GM12878 (cell line): Measurements from ENCODE around the gene NDST4. TPM values are rescaled to one million over a fixed set of nuclear protein-coding genes. Genes with fewer than 3 reads are reported as not detected.

Experiments used
- ATAC-seq: fragments of 200-7000 bp; cut with Tn5 transposase; 3 replicates; pipeline ENCODE4 v1.9.1; 2020; ENCODE audit warnings: mild to moderate bottlenecking, moderate library complexity
- BruUV-seq: library from RNA; stranded (reverse); fragments of 400-500 nt; replicated peaks from 2 replicates; lab custom pipeline; 2021; lab: Mats Ljungman, UMichigan
- CTCF ChIA-PET: fragments of 300-600 bp; sonication (Branson Sonifier 250); formaldehyde crosslinking; extraction: SDS; loops from one replicate; lab custom pipeline; 2021; ENCODE audit warnings: inconsistent platforms; lab: Yijun Ruan, JAX
- POLR2A ChIA-PET: fragments of 350-600 bp; formaldehyde crosslinking; extraction: SDS; loops from one replicate; lab custom pipeline; 2021; ENCODE audit warnings: inconsistent platforms; lab: Charles Lee
- RAD21 ChIA-PET: fragments of 300-600 bp; sonication (Branson Sonifier 250); formaldehyde crosslinking; loops from one replicate; lab custom pipeline; 2023; ENCODE audit warnings: antibody characterized with exemption; ENCODE audit not compliant: unreplicated experiment; lab: Charles Lee
- SMC1A ChIA-PET: fragments of 300-600 bp; sonication (Branson Sonifier 250); formaldehyde crosslinking; loops from one replicate; lab custom pipeline; 2023; ENCODE audit not compliant: unreplicated experiment, uncharacterized antibody; lab: Charles Lee
- DNase-seq: peaks from one replicate; pipeline ENCODE4 v3.0.0-alpha.2; 2011; ENCODE audit warnings: low read depth, low spot score
- FAIRE-seq: peaks from 3 replicates; lab custom pipeline; 2011; peaks lifted over from hg19 to GRCh38; lab: Jason Lieb, UNC
- H2AFZ ChIP-seq: 2 replicates; pipeline ENCODE4 v1.6.0; 2011; ENCODE audit warnings: low read depth, low read length, control low read depth; ENCODE audit not compliant: control insufficient read depth
- H3K27ac ChIP-seq: 2 replicates; pipeline ENCODE4 v1.5.1; 2011; ENCODE audit warnings: control low read depth; ENCODE audit not compliant: control insufficient read depth, insufficient read depth
- H3K27me3 ChIP-seq, 2 experiments: replicated peaks in 1 of 2; 2 replicates each; pipeline versions ENCODE4 v1.6.0 to v1.6.1; 2011; ENCODE audit warnings: low read length in 1 of 2; ENCODE audit not compliant: control insufficient read depth in 2 of 2, insufficient read depth in 2 of 2
- H3K36me3 ChIP-seq, 2 experiments: 2 replicates each; pipeline ENCODE4 v1.5.1; 2011; ENCODE audit warnings: low read length in 1 of 2; ENCODE audit not compliant: control insufficient read depth in 2 of 2, insufficient read depth in 2 of 2
- H3K4me1 ChIP-seq: 2 replicates; pipeline ENCODE4 v1.6.1; 2011; ENCODE audit warnings: mild to moderate bottlenecking, low read length, moderate library complexity, mixed read lengths; ENCODE audit not compliant: control insufficient read depth, insufficient read depth
- H3K4me2 ChIP-seq: 2 replicates; pipeline ENCODE4 v1.6.0; 2011; ENCODE audit warnings: control low read depth; ENCODE audit not compliant: control insufficient read depth, insufficient read depth
- H3K4me3 ChIP-seq: fragments of 200-600 bp; sonication (generic); 2 replicates; pipeline ENCODE4 v1.5.1; 2016
- H3K79me2 ChIP-seq: 2 replicates; pipeline ENCODE4 v1.6.0; 2011; ENCODE audit warnings: low read length; ENCODE audit not compliant: control insufficient read depth, insufficient read depth
- H3K9ac ChIP-seq: 2 replicates; pipeline ENCODE4 v1.8.0; 2011; ENCODE audit warnings: low read length, control low read depth, mixed read lengths; ENCODE audit not compliant: control insufficient read depth, insufficient read depth
- H3K9me3 ChIP-seq: replicated peaks from 3 replicates; pipeline ENCODE4 v1.5.1; 2011; ENCODE audit warnings: mild to moderate bottlenecking, low read length; ENCODE audit not compliant: control insufficient read depth, insufficient read depth
- H4K20me1 ChIP-seq: 2 replicates; pipeline ENCODE4 v1.6.0; 2011; ENCODE audit not compliant: control insufficient read depth, insufficient read depth
- ATF7 ChIP-seq: fragments of 450-650 bp; IDR thresholded peaks from 2 replicates; pipeline ENCODE4 v1.6.1; 2016; ENCODE audit warnings: low read depth, mild to moderate bottlenecking
- BCLAF1 ChIP-seq: fragments of 450-650 bp; IDR thresholded peaks from 2 replicates; pipeline ENCODE4 v1.6.1; 2017; ENCODE audit warnings: antibody characterized with exemption, mild to moderate bottlenecking, moderate library complexity
- JUND ChIP-seq: IDR thresholded peaks from 2 replicates; pipeline ENCODE4 v1.6.1; 2012; ENCODE audit warnings: low read depth, mild to moderate bottlenecking, low read length, improper control_type of control experiment, moderate library complexity
- MYC ChIP-seq: IDR thresholded peaks from 2 replicates; pipeline ENCODE4 v1.6.1; 2011; ENCODE audit warnings: mild to moderate bottlenecking, low read length, moderate library complexity, inconsistent platforms; ENCODE audit not compliant: insufficient read depth, insufficient replicate concordance, insufficient read length, severe bottlenecking
- SMARCA5 ChIP-seq: fragments of 450-650 bp; IDR thresholded peaks from 2 replicates; pipeline ENCODE4 v1.6.1; 2017; ENCODE audit warnings: mild to moderate bottlenecking
- TCF12 ChIP-seq: IDR thresholded peaks from 2 replicates; pipeline ENCODE4 v1.6.1; 2011; ENCODE audit warnings: low read depth, mild to moderate bottlenecking, low read length
- USF2 ChIP-seq: IDR thresholded peaks from 2 replicates; pipeline ENCODE4 v1.6.1; 2011; ENCODE audit warnings: low read depth, low read length, improper control_type of control experiment, borderline replicate concordance
- WGBS: methylation state at CpG from one replicate; pipeline ENCODE4 v1.1.6; 2016; ENCODE audit warnings: low lambda C conversion rate; ENCODE audit not compliant: insufficient replicate concordance, insufficient coverage; ENCODE audit errors: missing lambda C conversion rate; 5-methylcytosine and 5-hydroxymethylcytosine counted together
- in situ Hi-C: fragments of 300-500 bp; cut with MboI; formaldehyde crosslinking; loops from 9 replicates; pipeline ENCODE4 v1.14.3; 2018; ENCODE audit warnings: mixed read lengths
- intact Hi-C: fragments of 100-400 bp; cut with micrococcal nuclease; formaldehyde crosslinking; loops from one replicate; pipeline ENCODE4 v1.14.2; 2022; ENCODE audit not compliant: unreplicated experiment
- polyA plus RNA-seq, 11 experiments: library from polyadenylated mRNA; depleted of rRNA in 4 of 11; unstranded in 6 of 11; stranded (reverse) in 5 of 11; fragments of >200 nt; fragmentation: Nextera tagmentation in 4 of 11; fragmentation: Illumina TruSeq in 1 of 11; extraction: Ambion mirVana in 4 of 11; extraction: Trizol in 1 of 11; gene quantifications; 1 replicate in 1 of 11; 2 replicates in 10 of 11; pipeline versions ENCODE4 v1.2.1 to v1.2.3, GENCODE V29; 2011 to 2016; ENCODE audit warnings: inconsistent platforms in 2 of 11, missing spikeins in 2 of 11, low read depth in 1 of 11
- total RNA-seq, 4 experiments: library from RNA; depleted of rRNA in 3 of 4; stranded (reverse); fragments of >200 nt in 3 of 4; fragmentation: Illumina TruSeq in 1 of 4; extraction: Trizol in 1 of 4; gene quantifications; 2 replicates each; pipeline versions ENCODE4 v1.2.1 to v1.2.3, GENCODE V29; 2013 to 2021

NDST4 gene
- total and polyA plus RNA-seq, 10 of the 15 experiments (the other 5 are each of a cell fraction or from before 2014, with no cell fraction given): 0.04 to 0.11 (median 0.07) TPM; not detected in 6

- ChIA-PET SMC1A (interaction anchor here (1.3 kb wide), 1 partner anchor 87 kb away, joined by 3 read pairs; no protein-coding TSS in a partner anchor), POLR2A (no interaction called here), RAD21 (no interaction called here), CTCF (no interaction called here)
- no peaks in the 10 kb centered on the region for H3K36me3 ChIP-seq
- H3K27me3 ChIP-seq: no peaks in the 10 kb centered on the region
- no peak overlapping the region for H2AFZ ChIP-seq
- no peak overlapping the region for H3K4me2 ChIP-seq
- H4K20me1 ChIP-seq: no peaks in the 10 kb centered on the region
- H3K9ac ChIP-seq: no peak overlapping the region
- TF ChIP-seq MYC: no peak
- no peak for TF ChIP-seq USF2
- TF ChIP-seq SMARCA5: no peak
- no peak for TF ChIP-seq TCF12
- no peak for TF ChIP-seq ATF7
- intact Hi-C loops (no loop called here), in situ Hi-C loops (no loop called here)
- WGBS: 8% methylated on average over 5 of the region's 5 CpGs
- DNase-seq (no peak), ATAC-seq (0 out of 3 replicates have a peak, but pooled peaks have one; percentile 25), FAIRE-seq (no peak)
- no peaks in the 10 kb centered on the region for H3K9me3 ChIP-seq
- no peaks in the 10 kb centered on the region for H3K4me1 ChIP-seq
- H3K79me2 ChIP-seq: no peaks in the 10 kb centered on the region
- no peak overlapping the region for H3K27ac ChIP-seq
- BruUV-seq: no TSS peak
- no peak overlapping the region for H3K4me3 ChIP-seq
Measured at GRCh38 chr4:114827651-114828050, 285.8 kb downstream of the NDST4 start.

- H3K9me3 ChIP-seq: no peaks in the 10 kb centered on the region
- ATAC-seq (no peak), DNase-seq (no peak), FAIRE-seq (no peak)
- intact Hi-C loops (no loop called here), in situ Hi-C loops (no loop called here)
- BruUV-seq: no TSS peak
- WGBS: 78% methylated on average over 1 of the region's 1 CpG
- ChIA-PET RAD21 (no interaction called here), POLR2A (no interaction called here), SMC1A (no interaction called here), CTCF (interaction anchor here (1.0 to 1.3 kb wide), 2 partner anchors 9 to 21 kb away, joined by 3 read pairs; no protein-coding TSS in a partner anchor)
- TF ChIP-seq BCLAF1 (no peak), JUND (no peak)
- no peaks in the 10 kb centered on the region for H3K4me1 ChIP-seq
- H2AFZ ChIP-seq: no peak overlapping the region
- H4K20me1 ChIP-seq: no peaks in the 10 kb centered on the region
- no peak overlapping the region for H3K9ac ChIP-seq
- no peak overlapping the region for H3K4me3 ChIP-seq
- no peaks in the 10 kb centered on the region for H3K79me2 ChIP-seq
- H3K27me3 ChIP-seq: no peaks in the 10 kb centered on the region
- H3K36me3 ChIP-seq: no peaks in the 10 kb centered on the region
- H3K27ac ChIP-seq: no peak overlapping the region
- H3K4me2 ChIP-seq: no peak overlapping the region
Measured at GRCh38 chr4:114815760-114816159, 297.7 kb downstream of the NDST4 start.
